CD4-positive, alpha-beta T cell (primary cell): ENCODE results near the gene TRIM67. TPM values are rescaled to one million over a fixed set of nuclear protein-coding genes. Genes with fewer than 3 reads are reported as not detected.

Source experiments
- ATAC-seq: fragments of 200-7000 bp; cut with Tn5 transposase; one replicate; pipeline ENCODE4 v1.10.0; 2022; ENCODE audit warnings: mild to moderate bottlenecking; ENCODE audit not compliant: poor library complexity
- CTCF ChIA-PET: fragments of 350-600 bp; sonication (Branson Sonifier 250); formaldehyde crosslinking; loops from one replicate; lab custom pipeline; 2021; ENCODE audit warnings: antibody characterized with exemption, inconsistent platforms; lab: Charles Lee
- POLR2A ChIA-PET: fragments of 350-600 bp; sonication (Branson Sonifier 250); formaldehyde crosslinking; loops from one replicate; lab custom pipeline; 2021; ENCODE audit warnings: antibody characterized with exemption, inconsistent platforms; lab: Charles Lee
- DNase-seq, 14 experiments: peaks; one replicate each; pipeline ENCODE4 v3.0.0-alpha.2; 2013 to 2020; ENCODE audit warnings: mixed read lengths in 2 of 14
- H3K27ac ChIP-seq, 2 donors: one replicate each; pipeline versions ENCODE4 v1.5.1 to v1.7.0; 2013; ENCODE audit warnings: low read length in 2 of 2, low read depth in 1 of 2, mild to moderate bottlenecking in 1 of 2
- H3K27me3 ChIP-seq, 2 experiments: 1 replicate in 1 of 2; 2 replicates in 1 of 2; pipeline versions ENCODE4 v1.6.1 to v1.7.0; 2013; ENCODE audit warnings: low read length in 2 of 2, control low read depth in 1 of 2, mild to moderate bottlenecking in 1 of 2, moderate library complexity in 1 of 2; ENCODE audit not compliant: insufficient read depth in 2 of 2, control insufficient read depth in 1 of 2
- H3K36me3 ChIP-seq: one replicate; pipeline ENCODE4 v1.6.1; 2013; ENCODE audit warnings: low read length, control low read depth; ENCODE audit not compliant: insufficient read depth
- H3K4me1 ChIP-seq: one replicate; pipeline ENCODE4 v1.6.1; 2013; ENCODE audit warnings: low read length, control low read depth; ENCODE audit not compliant: insufficient read depth
- H3K4me3 ChIP-seq: one replicate; pipeline ENCODE4 v1.5.1; 2013; ENCODE audit warnings: mild to moderate bottlenecking, low read length, moderate library complexity
- H3K9me3 ChIP-seq, 2 experiments: 1 replicate in 1 of 2; 2 replicates in 1 of 2; pipeline versions ENCODE4 v1.6.1 to v1.7.0; 2013; ENCODE audit warnings: low read length in 2 of 2, mild to moderate bottlenecking in 2 of 2, control low read depth in 1 of 2, moderate library complexity in 1 of 2; ENCODE audit not compliant: control insufficient read depth in 1 of 2, insufficient read depth in 1 of 2
- H3K27ac Mint-ChIP-seq: one replicate; pipeline ENCODE4 v1.8.0; 2020; ENCODE audit warnings: mixed read lengths
- H3K27me3 Mint-ChIP-seq: one replicate; pipeline ENCODE4 v1.8.0; 2021; ENCODE audit warnings: mixed read lengths
- H3K36me3 Mint-ChIP-seq: one replicate; pipeline ENCODE4 v1.8.0; 2021; ENCODE audit warnings: low read depth, mixed read lengths
- H3K4me1 Mint-ChIP-seq: one replicate; pipeline ENCODE4 v1.8.0; 2021; ENCODE audit warnings: low read depth, mixed read lengths
- H3K4me3 Mint-ChIP-seq: one replicate; pipeline ENCODE4 v1.8.0; 2020; ENCODE audit warnings: mild to moderate bottlenecking, mixed read lengths
- H3K9me3 Mint-ChIP-seq: one replicate; pipeline ENCODE4 v1.8.0; 2020; ENCODE audit warnings: mixed read lengths
- CTCF ChIP-seq: fragments of 200-600 bp; IDR thresholded peaks from one replicate; pipeline ENCODE4 v1.8.0; 2022; ENCODE audit warnings: antibody characterized with exemption, mild to moderate bottlenecking
- intact Hi-C, 2 experiments: fragments of 100-400 bp; cut with DNase I in 1 of 2; cut with micrococcal nuclease in 1 of 2; formaldehyde crosslinking; loops; one replicate each; pipeline versions ENCODE4 v1.15.1 to v1.9.0; 2023 to 2025; cut with DNase I, micrococcal nuclease
- total RNA-seq, 174 experiments: library from RNA in 2 of 174; stranded (reverse) in 2 of 174; gene quantifications; one replicate each; pipeline ENCODE4 v1.2.3 and lab custom pipeline; 2021 to 2026

Gene TRIM67
- total RNA-seq, 2 experiments from 2014 or later, result not detected

- Histone ChIP-seq H3K36me3 (no peaks in the 10 kb centered on the region), H3K4me3 (no peak overlapping the region), H3K27ac (no peak overlapping the region), H3K27me3 (peaks cover 12 to 60% of the 10 kb centered on the region in 2 experiments), H3K9me3 (peaks cover 0 to 4% of the 10 kb centered on the region in 2 experiments), H3K4me1 (no peaks in the 10 kb centered on the region)
- DNase-seq, result no peak
- no peak for TF ChIP-seq CTCF
- ChIA-PET CTCF (no interaction called here), POLR2A (no interaction called here)
- Mint-ChIP-seq H3K27ac (no peak overlapping the region), H3K36me3 (no peaks in the 10 kb centered on the region), H3K9me3 (no peaks in the 10 kb centered on the region), H3K4me1 (no peaks in the 10 kb centered on the region), H3K27me3 (peaks cover 60% of the 10 kb centered on the region), H3K4me3 (no peak overlapping the region)
- no peak for ATAC-seq
- intact Hi-C loops, result no loop called here
Observed at GRCh38 chr1:231177936-231178335, 16.1 kb downstream of the TRIM67 start.

- intact Hi-C loops, result no loop called here
- no peak for ATAC-seq
- H3K4me3 ChIP-seq, result no peak overlapping the region
- peaks cover 0 to 4% of the 10 kb centered on the region in 2 experiments for H3K9me3 ChIP-seq
- POLR2A ChIA-PET, result no interaction called here
- H3K27me3 Mint-ChIP-seq, result peaks cover 64% of the 10 kb centered on the region
- peaks cover 12 to 65% of the 10 kb centered on the region in 2 experiments for H3K27me3 ChIP-seq
- no peak overlapping the region for H3K27ac Mint-ChIP-seq
- H3K4me1 Mint-ChIP-seq, result no peaks in the 10 kb centered on the region
- CTCF ChIA-PET, result no interaction called here
- no peaks in the 10 kb centered on the region for H3K36me3 ChIP-seq
- H3K4me1 ChIP-seq, result no peaks in the 10 kb centered on the region
- DNase-seq, result no peak
- no peaks in the 10 kb centered on the region for H3K36me3 Mint-ChIP-seq
- no peak for TF ChIP-seq CTCF
- H3K4me3 Mint-ChIP-seq, result no peak overlapping the region
- H3K27ac ChIP-seq, result no peak overlapping the region
- no peaks in the 10 kb centered on the region for H3K9me3 Mint-ChIP-seq
Observed at GRCh38 chr1:231178970-231179369, 17.1 kb downstream of the TRIM67 start.

- POLR2A ChIA-PET, result no interaction called here
- no peak overlapping the region for H3K4me3 Mint-ChIP-seq
- peaks cover 69% of the 10 kb centered on the region for H3K27me3 Mint-ChIP-seq
Observed at GRCh38 chr1:231180034-231180433, 18.2 kb downstream of the TRIM67 start.

More at GRCh38 chr1:231180034-231180433, 18.2 kb downstream of the TRIM67 start:
- DNase-seq (no peak), ATAC-seq (no peak)
- no peaks in the 10 kb centered on the region for H3K36me3 ChIP-seq
- no peak overlapping the region for H3K4me3 ChIP-seq
- peaks cover 9 to 69% of the 10 kb centered on the region in 2 experiments for H3K27me3 ChIP-seq
- intact Hi-C loops, result no loop called here
- Mint-ChIP-seq H3K36me3 (no peaks in the 10 kb centered on the region), H3K27ac (no peak overlapping the region), H3K4me1 (no peaks in the 10 kb centered on the region), H3K9me3 (no peaks in the 10 kb centered on the region)
- TF ChIP-seq CTCF, result no peak
- CTCF ChIA-PET, result no interaction called here
- H3K27ac ChIP-seq, result no peak overlapping the region
- H3K4me1 ChIP-seq, result no peaks in the 10 kb centered on the region
- peaks cover 0 to 4% of the 10 kb centered on the region in 2 experiments for H3K9me3 ChIP-seq
